ENCODE results near the gene TJP2.

- no peak for TF ChIP-seq POLR2A (IDR thresholded peaks at IDR 0.05)
- no peak for TF ChIP-seq CTCF (IDR thresholded peaks at IDR 0.05)
- TF ChIP-seq EP300 (IDR thresholded peaks at IDR 0.05): no peak
- no peak for TF ChIP-seq POLR2AphosphoS5 (IDR thresholded peaks at IDR 0.05)
These were observed 30.8 kb upstream of the TJP2 start for GRCh38 chr9:69143291-69143690.
